Middle frontal gyrus (tissue), 1 donor: ENCODE measurements around the gene FNDC3B.

Experiments used
- DNase-seq: peaks from one replicate; pipeline ENCODE4 v3.0.0-alpha.2; 2015; ENCODE audit warnings: low spot score; ENCODE audit errors: extremely low spot score

Gene FNDC3B

GRCh38 chr3:172134352-172134751 is 95.0 kb downstream of the FNDC3B start:
- DNase-seq: no peak

GRCh38 chr3:172135185-172135584 is 95.8 kb downstream of the FNDC3B start:
- DNase-seq: no peak

DNA sequence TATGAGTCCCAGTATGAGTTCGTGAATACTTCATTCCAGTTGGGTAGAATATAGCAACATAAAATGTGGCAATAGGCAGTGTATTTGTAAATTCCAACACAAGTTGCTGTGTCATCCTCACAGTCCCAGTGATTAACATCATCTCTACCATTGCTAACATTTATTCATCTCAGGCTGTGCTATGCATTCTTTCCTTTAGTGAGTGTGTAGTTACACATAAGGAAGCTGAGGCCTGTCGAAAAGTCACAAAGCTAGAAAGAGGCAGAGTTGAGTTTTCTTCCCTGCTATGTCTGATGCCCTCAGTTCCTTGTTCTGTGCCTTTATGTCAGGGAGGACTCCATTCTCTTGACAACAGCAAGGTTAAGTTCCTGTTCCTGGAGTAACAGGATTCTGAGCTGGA is 96.4 kb downstream of the FNDC3B start:
- DNase-seq: no peak

- no peak for DNase-seq
Observed at GRCh38 chr3:172136330-172136729, 97.0 kb downstream of the FNDC3B start.

GRCh38 chr3:172137287-172138192 is 98.2 kb downstream of the FNDC3B start:
- DNase-seq: no peak

DNA sequence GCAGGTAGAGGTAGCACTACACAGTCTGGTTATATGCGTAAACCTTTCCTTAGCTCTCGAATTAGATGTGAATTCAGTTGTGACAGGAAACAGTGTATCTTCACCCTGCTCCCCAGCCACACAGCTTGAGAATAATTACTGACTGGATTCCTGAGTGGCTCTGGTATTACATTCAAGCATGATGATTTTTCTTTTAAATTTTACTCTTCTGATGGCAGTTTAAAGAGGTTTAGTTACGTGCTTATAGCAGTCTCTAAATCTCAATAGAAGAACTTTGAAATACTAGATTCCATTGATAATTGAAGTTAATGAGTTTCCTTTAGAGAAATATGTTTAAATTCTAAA is 98.8 kb downstream of the FNDC3B start:
- no peak for DNase-seq

- no peak for DNase-seq
Observed at GRCh38 chr3:172138792-172139507, 99.6 kb downstream of the FNDC3B start.

- DNase-seq: no peak
Observed at GRCh38 chr3:172139528-172140276, 100.3 kb downstream of the FNDC3B start.

DNA sequence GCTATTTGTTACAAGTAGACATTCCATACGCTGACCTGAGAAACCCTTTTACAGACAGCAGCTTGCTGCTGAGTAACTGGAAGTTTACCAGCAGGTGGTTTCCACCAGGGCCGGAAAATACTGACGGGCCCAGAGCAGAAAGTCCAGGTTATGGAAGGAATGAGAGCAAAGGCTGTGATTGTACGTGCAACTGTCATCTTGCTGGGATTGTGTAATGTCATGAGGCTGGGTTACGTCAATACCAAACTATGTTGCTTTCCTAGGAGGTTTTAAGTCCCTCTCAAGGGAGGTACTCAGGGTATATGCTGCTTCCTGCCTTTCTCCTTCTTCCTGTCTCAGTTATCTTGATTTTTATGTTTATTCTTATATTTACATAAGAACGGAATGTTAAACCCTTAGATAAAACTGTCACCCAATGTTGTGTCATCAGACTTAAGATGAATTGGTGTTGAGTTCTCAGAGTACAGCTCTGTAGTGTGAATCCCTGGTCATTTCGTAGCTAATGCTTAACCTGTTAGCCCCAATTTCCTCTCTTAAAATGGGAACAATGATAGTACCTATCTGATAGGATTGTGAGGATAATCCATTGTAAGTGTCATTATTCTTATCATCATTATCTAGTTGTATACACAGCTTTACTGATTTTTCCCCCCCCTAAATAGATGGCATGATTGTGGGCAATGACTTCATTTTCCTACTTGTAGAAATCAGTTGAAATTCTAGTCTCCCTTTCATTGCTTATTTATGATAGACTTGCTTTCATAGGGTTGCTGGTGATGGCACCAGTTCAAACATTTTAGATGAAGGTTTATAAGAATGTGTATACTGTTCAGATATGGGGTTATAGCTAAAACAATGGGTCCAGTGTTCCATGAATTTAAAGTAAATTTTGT is 101.4 kb downstream of the FNDC3B start:
- no peak for DNase-seq

- no peak for DNase-seq
Observed at GRCh38 chr3:172142051-172142863, 102.9 kb downstream of the FNDC3B start.

- DNase-seq: no peak
Observed at GRCh38 chr3:172142864-172143451, 103.6 kb downstream of the FNDC3B start.

GRCh38 chr3:172143739-172144497 is 104.5 kb downstream of the FNDC3B start:
- DNase-seq: no peak

GRCh38 chr3:172144601-172145000 is 105.2 kb downstream of the FNDC3B start:
- DNase-seq: no peak

DNA sequence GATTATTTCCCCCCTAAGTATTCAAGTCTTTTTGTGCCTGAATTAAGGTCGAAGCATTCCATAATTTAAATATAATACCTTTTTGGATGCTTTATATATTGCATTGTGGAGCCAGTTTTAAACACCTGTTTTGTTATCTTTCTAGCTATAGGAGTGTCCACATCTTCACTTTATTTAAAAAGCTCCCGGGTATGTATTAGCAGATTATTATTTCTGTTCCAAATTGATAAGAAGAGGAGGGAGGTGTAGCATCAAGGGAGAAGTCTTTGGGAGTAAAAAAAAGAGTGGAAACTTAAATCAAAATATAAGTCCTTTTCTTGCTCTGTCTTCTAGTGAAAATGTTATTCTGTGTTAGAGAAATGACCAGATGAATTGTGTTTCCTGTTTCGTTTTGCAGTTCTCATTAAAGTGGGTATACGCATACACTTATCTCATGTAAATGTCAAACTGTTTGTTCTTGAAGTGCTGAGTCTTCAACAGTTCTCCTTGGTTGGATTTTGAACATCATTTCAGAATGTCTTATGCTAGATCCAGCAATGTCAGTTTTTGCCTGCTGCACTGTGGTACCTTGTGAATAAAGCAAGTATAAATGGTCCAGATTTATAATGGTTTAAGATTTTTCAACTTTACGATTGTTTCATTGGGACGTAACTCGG is 105.8 kb downstream of the FNDC3B start:
- DNase-seq: no peak

DNA sequence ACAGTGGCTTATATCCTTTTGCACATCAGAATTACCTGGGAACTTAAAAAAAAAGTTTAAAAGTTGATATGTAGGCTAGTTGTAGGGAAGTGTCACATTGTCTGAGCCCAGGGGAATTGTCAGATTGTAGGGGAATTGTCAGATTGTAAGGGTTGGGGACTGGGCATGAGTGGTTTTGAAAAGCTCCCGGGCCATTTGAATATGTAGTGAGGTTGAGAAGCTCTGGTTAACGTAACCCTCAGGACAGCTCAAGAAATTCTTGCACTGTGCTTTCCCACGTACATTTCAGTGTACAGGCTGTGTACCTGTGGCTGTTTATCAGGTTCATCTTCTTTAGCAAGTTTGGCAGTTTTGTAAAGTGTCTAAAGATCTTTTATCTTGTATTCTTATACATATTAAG is 107.0 kb downstream of the FNDC3B start:
- no peak for DNase-seq

- DNase-seq: no peak
Observed at GRCh38 chr3:172147113-172147818, 107.9 kb downstream of the FNDC3B start.

- no peak for DNase-seq
Observed at GRCh38 chr3:172148241-172148640, 108.9 kb downstream of the FNDC3B start.
